HG03354 (cell line): ENCODE data around the gene ADCY5.

Experiments
- ATAC-seq: cut with Tn5 transposase; IDR thresholded peaks from one replicate; pipeline ENCODE4 v1.9.1; 2021; ENCODE audit warnings: mild to moderate bottlenecking; ENCODE audit not compliant: unreplicated experiment, poor library complexity, severe bottlenecking

The ADCY5 gene

GRCh38 chr3:123431658-123432324 lies 17.1 kb downstream of the ADCY5 start:
- ATAC-seq: no peak

- ATAC-seq: no peak
Measured at GRCh38 chr3:123431007-123431657, 17.8 kb downstream of the ADCY5 start.

- ATAC-seq: no peak
Measured at GRCh38 chr3:123430266-123430665, 18.6 kb downstream of the ADCY5 start.

- ATAC-seq: no peak
Measured at GRCh38 chr3:123429362-123430125, 19.3 kb downstream of the ADCY5 start.

- ATAC-seq: no peak
Measured at GRCh38 chr3:123424999-123425712, 23.7 kb downstream of the ADCY5 start.

GRCh38 chr3:123424321-123424998 lies 24.4 kb downstream of the ADCY5 start:
- ATAC-seq: no peak

GRCh38 chr3:123423806-123424205 lies 25.1 kb downstream of the ADCY5 start:
- no peak for ATAC-seq

GRCh38 chr3:123423031-123423430 lies 25.9 kb downstream of the ADCY5 start:
- ATAC-seq: no peak

- no peak for ATAC-seq
Measured at GRCh38 chr3:123422457-123422856, 26.4 kb downstream of the ADCY5 start.

GRCh38 chr3:123421353-123422174 lies 27.3 kb downstream of the ADCY5 start:
- no peak for ATAC-seq

- ATAC-seq: no peak
Measured at GRCh38 chr3:123420416-123420968, 28.4 kb downstream of the ADCY5 start.

- no peak for ATAC-seq
Measured at GRCh38 chr3:123419850-123420297, 29.0 kb downstream of the ADCY5 start.

- ATAC-seq: no peak
Measured at GRCh38 chr3:123419181-123419849, 29.6 kb downstream of the ADCY5 start.

GRCh38 chr3:123416647-123417046 lies 32.2 kb downstream of the ADCY5 start:
- no peak for ATAC-seq

- ATAC-seq: no peak
Measured at GRCh38 chr3:123416173-123416572, 32.7 kb downstream of the ADCY5 start.

GRCh38 chr3:123414973-123415775 lies 33.7 kb downstream of the ADCY5 start:
- ATAC-seq: no peak
